ENCODE results near the gene ZNF57.
"Not testable (repeated sequence)": the region's sequence is repeated elsewhere in the genome, so short reads cannot be mapped to it uniquely, and the experiment has no call there.

Gene ZNF57

GRCh38 chr19:2926341-2927031 is 25.8 kb downstream of the ZNF57 start:
- Mint-ChIP-seq H3K27ac (no peak overlapping the region), H3K4me3 (no peak overlapping the region), H3K36me3 (peaks cover 17% of the 10 kb centered on the region), H3K4me1 (no peaks in the 10 kb centered on the region), H3K9me3 (peaks cover 6% of the 10 kb centered on the region), H3K27me3 (no peaks in the 10 kb centered on the region)
- ATAC-seq = peak; percentile 56

DNA sequence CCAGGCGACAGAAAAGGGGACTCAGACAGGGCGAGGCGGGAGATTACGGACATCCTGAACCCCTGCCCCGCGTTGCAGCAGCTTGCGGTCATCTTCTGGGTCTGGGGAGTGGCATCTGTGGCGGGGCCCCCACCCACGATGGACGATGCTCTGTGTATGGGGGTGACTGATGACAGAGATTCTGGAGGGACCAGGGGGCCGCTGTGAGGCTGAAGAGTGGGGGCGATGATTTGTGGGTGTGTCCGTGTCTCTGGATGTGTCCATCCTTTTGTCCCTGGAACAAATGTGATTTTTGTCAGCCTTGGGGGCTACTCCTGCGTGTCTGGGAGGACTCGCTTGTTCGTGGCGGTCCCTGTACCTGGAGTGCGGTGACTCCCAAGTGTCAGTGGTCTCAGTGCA is 26.3 kb downstream of the ZNF57 start:
- H3K27me3 Mint-ChIP-seq = no peaks in the 10 kb centered on the region
- no peaks in the 10 kb centered on the region for H3K4me1 Mint-ChIP-seq
- H3K27ac Mint-ChIP-seq = no peak overlapping the region
- H3K36me3 Mint-ChIP-seq = peaks cover 20% of the 10 kb centered on the region
- H3K9me3 Mint-ChIP-seq = peaks cover 8% of the 10 kb centered on the region
- no peak for ATAC-seq
- H3K4me3 Mint-ChIP-seq = no peak overlapping the region

- H3K36me3 Mint-ChIP-seq = peaks cover 71% of the 10 kb centered on the region
- ATAC-seq = no peak
- H3K27me3 Mint-ChIP-seq = no peaks in the 10 kb centered on the region
- H3K4me3 Mint-ChIP-seq = no peak overlapping the region
- H3K27ac Mint-ChIP-seq = no peak overlapping the region
- no peaks in the 10 kb centered on the region for H3K4me1 Mint-ChIP-seq
- H3K9me3 Mint-ChIP-seq = peaks cover 18% of the 10 kb centered on the region
These were observed 32.8 kb downstream of the ZNF57 start for GRCh38 chr19:2933490-2933910.

DNA sequence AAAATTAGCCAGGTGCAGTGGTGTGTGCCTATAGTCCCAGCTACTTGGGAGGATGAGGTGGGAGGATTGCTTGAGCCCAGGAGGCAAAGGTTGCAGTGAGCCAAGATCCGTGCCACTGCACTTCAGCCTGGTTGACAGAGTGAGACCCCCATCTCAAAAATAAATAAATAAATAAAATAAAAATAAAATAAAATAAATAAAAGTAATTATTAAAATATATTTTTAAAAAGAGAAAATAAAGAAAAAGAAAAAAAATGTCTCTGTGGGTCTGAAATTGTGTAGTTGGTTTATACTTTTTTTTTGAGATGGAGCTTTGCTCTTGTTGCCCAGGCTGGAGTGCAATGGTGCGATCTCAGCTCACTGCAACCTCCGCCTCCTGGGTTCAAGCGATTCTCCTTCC is 35.1 kb downstream of the ZNF57 start:
- Mint-ChIP-seq H3K9me3 (peaks cover 13% of the 10 kb centered on the region), H3K36me3 (peaks cover 66% of the 10 kb centered on the region)
- H3K4me3 Mint-ChIP-seq = not testable (repeated sequence)

GRCh38 chr19:2942928-2943640 is 42.4 kb downstream of the ZNF57 start:
- Mint-ChIP-seq H3K36me3 (peaks cover 6% of the 10 kb centered on the region), H3K27me3 (no peaks in the 10 kb centered on the region), H3K4me3 (peak overlapping the region; percentile 6)

More for the DNA sequence above, 35.1 kb downstream of the ZNF57 start:
- not testable (repeated sequence) for H3K27ac Mint-ChIP-seq, H3K27me3 Mint-ChIP-seq, ATAC-seq, H3K4me1 Mint-ChIP-seq

GRCh38 chr19:2944403-2944774 is 43.7 kb downstream of the ZNF57 start:
- peak overlapping the region; percentile 94 for H3K27ac Mint-ChIP-seq
- peaks cover 2% of the 10 kb centered on the region for H3K36me3 Mint-ChIP-seq

More at GRCh38 chr19:2942928-2943640, 42.4 kb downstream of the ZNF57 start:
- no peaks in the 10 kb centered on the region for H3K9me3 Mint-ChIP-seq
- no peak overlapping the region for H3K27ac Mint-ChIP-seq
- ATAC-seq = no peak
- H3K4me1 Mint-ChIP-seq = peaks cover 29% of the 10 kb centered on the region

DNA sequence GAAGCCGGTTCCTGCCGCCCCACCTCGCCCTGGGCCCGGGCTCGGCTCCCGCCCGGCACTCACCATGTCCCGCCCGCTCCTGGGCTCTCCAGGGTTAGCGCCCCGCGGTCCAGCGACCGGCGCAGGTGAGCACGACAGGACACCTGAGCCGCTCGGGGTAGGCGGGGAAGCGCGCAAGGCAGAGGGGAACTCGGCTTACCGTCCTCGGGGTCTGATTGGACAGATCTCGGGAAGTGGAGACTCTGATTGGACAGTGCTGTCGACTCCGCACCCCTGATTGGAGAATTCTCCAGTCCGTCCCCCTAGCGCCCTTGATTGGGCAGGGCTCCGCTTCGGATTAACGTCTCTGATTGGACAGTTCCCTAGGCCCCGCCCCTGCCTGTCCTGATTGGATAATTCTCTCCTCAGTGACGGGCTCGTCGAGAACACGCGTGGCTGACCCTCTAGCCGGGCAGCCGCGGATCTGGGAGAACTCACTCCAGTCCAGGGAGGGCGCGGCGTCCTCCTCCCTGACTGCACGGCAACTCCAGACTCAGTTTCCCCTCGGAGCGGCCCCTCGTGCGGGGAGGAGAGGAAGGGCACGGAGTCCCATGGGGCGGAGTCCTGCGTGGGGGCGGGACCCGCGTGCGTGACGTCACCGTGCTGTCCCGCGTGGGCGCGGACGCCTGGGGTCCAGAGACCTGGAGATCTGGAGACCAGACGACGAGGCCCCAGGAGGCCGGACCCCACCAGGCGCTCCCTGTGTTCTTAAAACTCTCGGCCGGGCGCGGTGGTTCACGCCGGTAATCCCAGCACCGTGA is 44.2 kb downstream of the ZNF57 start, which contains the start of gene ZNF77:
Gene ZNF77 (minus strand): TSS at position 197 of the 800 bp plus-strand sequence. CDS start 131 bp downstream, at position 66.
- Mint-ChIP-seq H3K9me3 (no peaks in the 10 kb centered on the region), H3K4me1 (peaks cover 41% of the 10 kb centered on the region), H3K27ac (peak within 1 kb of the TSS; percentile 94), H3K4me3 (peak within 1 kb of the TSS; percentile 99), H3K27me3 (no peaks in the 10 kb centered on the region), H3K36me3 (no peaks in the 10 kb centered on the region)
- ATAC-seq = peak; percentile 100

More at GRCh38 chr19:2944403-2944774, 43.7 kb downstream of the ZNF57 start:
- no peaks in the 10 kb centered on the region for H3K9me3 Mint-ChIP-seq
- H3K27me3 Mint-ChIP-seq = no peaks in the 10 kb centered on the region
- ATAC-seq = no peak
- peak overlapping the region; percentile 99 for H3K4me3 Mint-ChIP-seq
- H3K4me1 Mint-ChIP-seq = peaks cover 35% of the 10 kb centered on the region

- no peaks in the 10 kb centered on the region for H3K36me3 Mint-ChIP-seq
- H3K4me1 Mint-ChIP-seq = peaks cover 43% of the 10 kb centered on the region
- no peak for ATAC-seq
- peak overlapping the region; percentile 94 for H3K27ac Mint-ChIP-seq
- no peaks in the 10 kb centered on the region for H3K27me3 Mint-ChIP-seq
- H3K9me3 Mint-ChIP-seq = no peaks in the 10 kb centered on the region
- peak overlapping the region; percentile 99 for H3K4me3 Mint-ChIP-seq
These were observed 45.0 kb downstream of the ZNF57 start for GRCh38 chr19:2945575-2946184.

DNA sequence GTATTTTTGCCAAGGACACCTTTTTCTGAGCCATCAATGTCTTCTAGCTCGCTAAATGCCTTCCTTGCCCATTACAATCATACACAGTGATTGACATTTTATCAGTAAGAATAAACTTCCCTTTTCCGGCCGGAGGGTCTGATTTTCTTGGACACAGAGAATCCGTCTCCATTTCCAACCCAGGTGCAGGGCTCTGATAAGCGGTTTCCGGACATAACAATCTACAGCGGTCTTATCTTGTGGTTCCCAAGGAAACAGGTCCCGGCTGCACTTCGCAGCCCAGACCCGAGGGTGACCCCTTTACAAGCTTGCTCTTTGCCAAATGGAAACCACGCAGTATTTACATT is 49.2 kb downstream of the ZNF57 start:
- Mint-ChIP-seq H3K27me3 (no peaks in the 10 kb centered on the region), H3K36me3 (no peaks in the 10 kb centered on the region), H3K4me3 (peak overlapping the region; percentile 95), H3K4me1 (peaks cover 22% of the 10 kb centered on the region), H3K27ac (peak overlapping the region; percentile 97), H3K9me3 (no peaks in the 10 kb centered on the region)
- ATAC-seq = peak; percentile 37

DNA sequence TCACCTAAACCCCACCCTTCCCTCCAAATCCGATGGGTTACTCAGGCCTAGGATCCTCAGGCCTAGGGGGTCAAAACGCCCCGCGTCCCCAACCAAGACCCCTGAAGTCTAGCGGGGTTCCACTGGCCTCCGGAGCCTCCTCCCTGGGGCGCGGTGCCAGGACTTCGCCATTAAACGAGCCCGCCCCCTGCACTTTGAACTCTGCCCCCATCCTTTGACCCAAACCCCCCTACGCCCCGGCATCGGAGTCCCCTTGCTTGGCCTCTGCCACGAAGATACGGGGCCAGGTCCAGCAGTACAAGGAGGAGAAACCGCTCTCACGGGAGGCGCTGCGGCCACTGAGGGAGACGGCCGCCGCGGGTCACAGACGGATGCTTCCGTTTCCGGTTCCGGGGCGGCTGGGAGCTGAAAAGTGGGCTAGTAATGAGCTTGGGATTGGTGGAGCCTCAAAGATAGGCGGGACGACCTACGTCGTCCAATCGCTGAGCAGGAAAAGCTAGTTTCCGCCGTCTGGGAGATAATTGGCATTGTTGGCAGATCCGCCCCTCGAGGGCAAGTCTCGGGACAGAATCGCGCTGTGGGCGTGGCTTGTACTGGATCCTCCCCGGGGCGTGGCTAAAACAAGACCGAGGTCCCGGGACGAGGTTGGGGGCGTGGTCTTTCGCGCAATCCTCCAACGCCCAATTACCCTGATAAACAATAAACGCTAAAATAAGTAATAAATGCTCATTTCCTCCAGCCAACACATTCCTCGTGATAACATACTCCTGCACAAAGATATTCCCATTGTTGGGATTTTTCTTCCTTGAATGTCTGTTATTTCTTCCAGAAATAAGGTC is 49.8 kb downstream of the ZNF57 start:
- peak overlapping the region; percentile 95 for H3K4me3 Mint-ChIP-seq
- H3K27me3 Mint-ChIP-seq = no peaks in the 10 kb centered on the region
- H3K36me3 Mint-ChIP-seq = no peaks in the 10 kb centered on the region
- no peaks in the 10 kb centered on the region for H3K9me3 Mint-ChIP-seq
- H3K27ac Mint-ChIP-seq = peak overlapping the region; percentile 97
- H3K4me1 Mint-ChIP-seq = peaks cover 16% of the 10 kb centered on the region
- peak; percentile 99 for ATAC-seq

DNA sequence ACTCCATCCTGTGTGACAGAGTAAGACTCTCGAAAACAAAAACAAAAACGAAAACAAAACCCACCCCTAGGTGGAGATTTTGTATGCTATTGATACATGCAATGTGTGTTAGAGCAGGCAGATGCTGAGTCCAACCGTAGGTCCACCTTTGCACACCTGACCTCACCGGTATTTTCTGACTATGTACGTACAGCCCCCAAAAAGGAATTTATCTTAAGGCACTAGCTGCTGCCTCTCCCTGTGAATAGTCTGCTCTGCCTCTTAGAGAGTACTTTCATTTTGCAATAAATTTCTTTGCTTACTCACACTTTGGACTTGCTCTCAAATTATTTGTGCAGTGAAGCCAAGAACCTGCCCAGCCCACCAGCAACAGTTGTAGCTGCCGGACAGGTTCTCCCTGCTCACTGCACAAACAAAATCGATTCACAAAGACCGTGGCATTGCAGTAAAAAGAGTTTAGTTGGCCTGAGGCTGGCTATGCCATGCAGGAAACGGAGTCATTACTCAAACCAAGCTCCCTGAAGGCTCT is 52.3 kb downstream of the ZNF57 start:
- H3K36me3 Mint-ChIP-seq = no peaks in the 10 kb centered on the region
- ATAC-seq = no peak
- no peaks in the 10 kb centered on the region for H3K27me3 Mint-ChIP-seq
- no peak overlapping the region for H3K27ac Mint-ChIP-seq
- H3K4me1 Mint-ChIP-seq = peaks cover 15% of the 10 kb centered on the region
- no peak overlapping the region for H3K4me3 Mint-ChIP-seq
- no peaks in the 10 kb centered on the region for H3K9me3 Mint-ChIP-seq

GRCh38 chr19:2957160-2957559 is 56.4 kb downstream of the ZNF57 start:
- no peaks in the 10 kb centered on the region for H3K9me3 Mint-ChIP-seq
- H3K4me1 Mint-ChIP-seq = no peaks in the 10 kb centered on the region
- ATAC-seq = no peak
- H3K36me3 Mint-ChIP-seq = no peaks in the 10 kb centered on the region
- H3K27ac Mint-ChIP-seq = peak overlapping the region; percentile 35
- no peak overlapping the region for H3K4me3 Mint-ChIP-seq
- peaks cover 9% of the 10 kb centered on the region for H3K27me3 Mint-ChIP-seq

GRCh38 chr19:2960120-2960519 is 59.4 kb downstream of the ZNF57 start:
- H3K4me3 Mint-ChIP-seq = no peak overlapping the region

GRCh38 chr19:2962018-2962670 is 61.4 kb downstream of the ZNF57 start:
- H3K27me3 Mint-ChIP-seq = peaks cover 9% of the 10 kb centered on the region
- no peak for ATAC-seq
- H3K4me3 Mint-ChIP-seq = no peak overlapping the region
- H3K27ac Mint-ChIP-seq = no peak overlapping the region
- H3K4me1 Mint-ChIP-seq = peaks cover 6% of the 10 kb centered on the region
- peaks cover 2% of the 10 kb centered on the region for H3K9me3 Mint-ChIP-seq
- no peaks in the 10 kb centered on the region for H3K36me3 Mint-ChIP-seq

More at GRCh38 chr19:2960120-2960519, 59.4 kb downstream of the ZNF57 start:
- Mint-ChIP-seq H3K27me3 (peaks cover 9% of the 10 kb centered on the region), H3K9me3 (peaks cover 2% of the 10 kb centered on the region), H3K4me1 (no peaks in the 10 kb centered on the region), H3K27ac (no peak overlapping the region), H3K36me3 (no peaks in the 10 kb centered on the region)
- ATAC-seq = no peak
